ENCODE results near the gene SIM2.

The SIM2 gene

DNA sequence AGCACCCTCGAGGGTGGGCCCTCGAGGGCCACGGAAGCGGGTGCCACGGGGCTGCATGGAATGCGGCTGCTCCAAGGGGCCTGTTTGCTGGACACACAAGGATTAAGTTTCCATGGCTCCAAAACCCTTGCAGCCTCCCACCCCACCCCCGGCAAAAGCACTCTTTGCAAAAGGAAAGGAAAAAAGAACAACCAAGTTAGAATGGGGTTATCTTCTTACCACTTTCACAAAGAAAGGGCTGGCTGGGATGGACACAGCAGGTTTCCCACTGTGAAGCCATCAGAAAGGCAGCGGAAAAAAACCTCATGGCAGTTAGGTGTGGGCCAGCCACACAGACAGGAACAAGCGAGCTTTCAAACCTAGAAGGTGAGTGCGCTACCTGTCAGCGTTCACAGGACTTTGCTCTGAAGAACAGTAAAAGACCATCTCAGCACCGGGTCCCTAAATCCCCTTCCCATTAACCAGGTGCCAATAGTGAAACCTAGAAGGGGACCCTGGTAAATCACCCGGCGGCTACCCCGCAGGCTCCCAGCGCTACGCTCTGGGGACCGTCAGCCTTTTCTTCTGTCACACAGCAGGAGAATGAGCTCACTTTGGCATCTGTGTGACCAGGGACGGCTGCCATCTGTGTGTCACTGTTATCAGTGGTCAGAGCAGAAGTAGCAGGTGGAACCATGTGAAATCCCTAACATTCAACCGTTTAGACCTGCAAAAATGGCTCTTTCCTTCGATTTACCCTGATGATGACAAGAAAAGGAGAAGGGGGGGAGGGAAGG lies 93.0 kb downstream of the SIM2 start:
- Histone ChIP-seq H3K9me3 (ENCODE audit: control insufficient read depth, insufficient read depth, low read depth, low read length) (no peaks in the 10 kb centered on the region), H3K4me1 (ENCODE audit: control insufficient read depth, insufficient read depth, low read length) (peaks cover 7% of the 10 kb centered on the region; the same call in 1 of the 2 replicates), H3K4me3 (ENCODE audit: low read depth, low read length) (no peak overlapping the region), H3K9ac (ENCODE audit: low read length) (no peak overlapping the region), H3K36me3 (ENCODE audit: control insufficient read depth, insufficient read depth, low read length) (no peaks in the 10 kb centered on the region), H3K27ac (ENCODE audit: low read depth, low read length) (no peak overlapping the region), H3K27me3 (ENCODE audit: control insufficient read depth, insufficient read depth, low read length) (no peaks in the 10 kb centered on the region)

DNA sequence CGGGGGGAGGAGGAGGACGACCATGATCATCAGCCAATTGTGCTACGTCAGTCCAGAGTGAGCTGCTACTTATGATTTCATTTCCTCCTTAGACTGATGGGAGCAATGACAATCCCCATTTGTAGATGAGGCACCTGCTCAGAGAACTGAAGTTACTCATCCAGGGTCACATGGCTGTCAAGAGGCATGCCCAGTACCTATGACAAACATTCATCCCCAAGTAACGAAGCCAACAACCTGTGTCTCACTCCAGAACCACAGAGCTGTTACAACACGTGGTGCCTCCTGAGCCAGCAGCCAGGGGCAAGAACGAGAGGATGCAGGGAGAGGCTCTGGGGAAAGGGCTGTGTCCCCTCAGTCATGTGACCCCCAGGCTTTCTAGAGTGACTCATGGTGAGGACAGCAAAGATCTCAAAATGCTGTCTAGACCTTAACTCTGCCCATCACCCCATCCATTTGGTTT lies 93.6 kb downstream of the SIM2 start:
- H3K27me3 ChIP-seq (ENCODE audit: control insufficient read depth, insufficient read depth, low read length): no peaks in the 10 kb centered on the region
- peaks cover 7% of the 10 kb centered on the region; the same call in 1 of the 2 replicates for H3K4me1 ChIP-seq (ENCODE audit: control insufficient read depth, insufficient read depth, low read length)
- no peak overlapping the region for H3K9ac ChIP-seq (ENCODE audit: low read length)
- H3K36me3 ChIP-seq (ENCODE audit: control insufficient read depth, insufficient read depth, low read length): no peaks in the 10 kb centered on the region
- H3K27ac ChIP-seq (ENCODE audit: low read depth, low read length): no peak overlapping the region
- H3K9me3 ChIP-seq (ENCODE audit: control insufficient read depth, insufficient read depth, low read depth, low read length): peaks cover 1% of the 10 kb centered on the region; the same call in 1 of the 2 replicates
- no peak overlapping the region for H3K4me3 ChIP-seq (ENCODE audit: low read depth, low read length)

DNA sequence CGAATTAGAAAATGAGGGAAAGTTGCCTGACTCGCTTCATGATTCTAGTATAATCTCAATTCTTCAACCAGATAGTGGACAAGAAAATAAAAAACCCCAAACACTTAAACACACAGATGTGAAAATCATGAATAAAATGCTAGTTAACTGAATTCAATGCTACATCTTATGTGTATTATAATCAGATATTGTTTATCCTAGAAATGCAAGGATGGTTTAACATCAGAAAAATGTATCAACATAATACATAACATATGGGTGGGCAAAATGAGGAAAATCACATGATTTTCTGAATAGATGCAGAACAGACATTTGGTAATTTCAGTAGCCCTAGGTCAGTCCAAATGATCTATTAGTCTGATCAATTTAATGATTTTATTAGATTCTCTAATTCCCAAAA lies 97.2 kb downstream of the SIM2 start:
- Histone ChIP-seq H3K9ac (ENCODE audit: low read length) (no peak overlapping the region), H3K27ac (ENCODE audit: low read depth, low read length) (no peak overlapping the region), H3K9me3 (ENCODE audit: control insufficient read depth, insufficient read depth, low read depth, low read length) (peaks cover 12% of the 10 kb centered on the region), H3K4me3 (ENCODE audit: low read depth, low read length) (no peak overlapping the region), H3K27me3 (ENCODE audit: control insufficient read depth, insufficient read depth, low read length) (no peaks in the 10 kb centered on the region), H3K4me1 (ENCODE audit: control insufficient read depth, insufficient read depth, low read length) (peaks cover 7% of the 10 kb centered on the region; the same call in 1 of the 2 replicates), H3K36me3 (ENCODE audit: control insufficient read depth, insufficient read depth, low read length) (no peaks in the 10 kb centered on the region)

- no peak overlapping the region for H3K4me3 ChIP-seq (ENCODE audit: low read depth, low read length)
- H3K27ac ChIP-seq (ENCODE audit: low read depth, low read length): no peak overlapping the region
- peaks cover 12% of the 10 kb centered on the region for H3K9me3 ChIP-seq (ENCODE audit: control insufficient read depth, insufficient read depth, low read depth, low read length)
- H3K4me1 ChIP-seq (ENCODE audit: control insufficient read depth, insufficient read depth, low read length): no peaks in the 10 kb centered on the region
- no peaks in the 10 kb centered on the region for H3K36me3 ChIP-seq (ENCODE audit: control insufficient read depth, insufficient read depth, low read length)
- H3K27me3 ChIP-seq (ENCODE audit: control insufficient read depth, insufficient read depth, low read length): no peaks in the 10 kb centered on the region
- no peak overlapping the region for H3K9ac ChIP-seq (ENCODE audit: low read length)
Observed at GRCh38 chr21:36798491-36798890, 99.6 kb downstream of the SIM2 start.

All from HUES6 (cell line).